Liver (tissue), 3 donors: ENCODE data around the gene TMEM190.

ENCODE experiments used
- CTCF ChIP-seq: fragments of 150-350 bp; IDR thresholded peaks from 2 replicates; pipeline ENCODE4 v1.5.1; 2017; ENCODE audit warnings: improper control_type of control experiment, low read depth, low read length; ENCODE audit not compliant: missing input control
- FOXA1 ChIP-seq: IDR thresholded peaks from 2 replicates; pipeline ENCODE4 v1.6.1; 2016; ENCODE audit warnings: antibody characterized with exemption
- GABPA ChIP-seq, 2 donors: IDR thresholded peaks in 1 of 2; conservative IDR thresholded peaks in 1 of 2; 2 replicates each; pipeline ENCODE4 v1.6.1; 2016; ENCODE audit warnings: antibody characterized with exemption in 2 of 2, mild to moderate bottlenecking in 1 of 2, moderate library complexity in 1 of 2
- HNF4G ChIP-seq: IDR thresholded peaks from 2 replicates; pipeline ENCODE4 v1.6.1; 2016; ENCODE audit warnings: antibody characterized with exemption
- JUND ChIP-seq, 2 donors: IDR thresholded peaks; 2 replicates each; pipeline ENCODE4 v1.6.1; 2016; ENCODE audit warnings: antibody characterized with exemption in 2 of 2
- MAX ChIP-seq: IDR thresholded peaks from 2 replicates; pipeline ENCODE4 v1.6.1; 2016; ENCODE audit warnings: antibody characterized with exemption
- NR2F2 ChIP-seq: IDR thresholded peaks from 2 replicates; pipeline ENCODE4 v1.6.1; 2016; ENCODE audit warnings: antibody characterized with exemption
- REST ChIP-seq: IDR thresholded peaks from 2 replicates; pipeline ENCODE4 v1.6.1; 2016; ENCODE audit warnings: antibody characterized with exemption, mild to moderate bottlenecking
- SP1 ChIP-seq: IDR thresholded peaks from 2 replicates; pipeline ENCODE4 v1.6.1; 2018; ENCODE audit warnings: antibody characterized with exemption, mild to moderate bottlenecking
- TAF1 ChIP-seq: conservative IDR thresholded peaks from 2 replicates; pipeline ENCODE4 v1.6.1; 2016; ENCODE audit warnings: antibody characterized with exemption, mild to moderate bottlenecking
- donor health status: healthy.
- donor health status: healthy.

- TF ChIP-seq JUND (IDR thresholded peaks at IDR 0.05) (no peak), SP1 (no peak), CTCF (no peak), GABPA (IDR thresholded peaks at IDR 0.05 in 1 of 2, conservative IDR thresholded peaks at IDR 0.05 in 1 of 2) (no peak), TAF1 (no peak), FOXA1 (no peak), REST (no peak), HNF4G (no peak), MAX (no peak), NR2F2 (no peak)
Measured at GRCh38 chr19:55355213-55355821, 21.3 kb upstream of the TMEM190 start.
